Colonic mucosa (tissue), 4 donors: Measurements from ENCODE around the gene SLC22A16. TPM values are rescaled to one million over a fixed set of nuclear protein-coding genes. Genes with fewer than 3 reads are reported as not detected.
A peak's percentile ranks its signal among the peaks of the same experiment; 100 is the strongest.
"Not testable (repeated sequence)": the region's sequence is repeated elsewhere in the genome, so short reads cannot be mapped to it uniquely, and the experiment has no call there.

Experiments used
- DNase-seq: peaks from one replicate; pipeline ENCODE4 v3.0.0-alpha.2; 2020
- H3K27ac ChIP-seq: fragments of 200-600 bp; one replicate; pipeline ENCODE4 v1.8.0; 2021
- H3K27me3 ChIP-seq: fragments of 200-600 bp; one replicate; pipeline ENCODE4 v1.8.0; 2021
- H3K36me3 ChIP-seq: fragments of 200-600 bp; one replicate; pipeline ENCODE4 v1.8.0; 2021
- H3K4me1 ChIP-seq: fragments of 200-600 bp; one replicate; pipeline ENCODE4 v1.8.0; 2021; ENCODE audit warnings: mild to moderate bottlenecking
- H3K4me3 ChIP-seq: fragments of 200-600 bp; one replicate; pipeline ENCODE4 v1.8.0; 2021
- H3K9ac ChIP-seq, 2 donors: one replicate each; pipeline ENCODE4 v1.7.0; 2013; ENCODE audit warnings: control low read depth in 2 of 2, low read depth in 2 of 2, low read length in 2 of 2
- H3K9me3 ChIP-seq: fragments of 200-600 bp; one replicate; pipeline ENCODE4 v1.8.0; 2021
- CTCF ChIP-seq: fragments of 200-600 bp; IDR thresholded peaks from one replicate; pipeline ENCODE4 v1.8.0; 2022; ENCODE audit warnings: antibody characterized with exemption, mild to moderate bottlenecking
- intact Hi-C: fragments of 100-400 bp; cut with DNase I; formaldehyde crosslinking; loops from one replicate; pipeline ENCODE4 v1.14.1; 2022
- total RNA-seq, 2 donors: library from RNA; stranded (reverse); fragmentation: NEBNext Ultra II Directional in 1 of 2; extraction: Animal tissue kit (Norgen Biotek cat#: 25700) in 1 of 2; gene quantifications; one replicate each; pipeline ENCODE4 v1.2.1, GENCODE V29; 2021
- donor health status: healthy.
- donor health status: DM: no; HTN: no; CAD: no.
- donor health status: DM: no; HTN: no; CAD: no.

Gene SLC22A16
- total RNA-seq, 2 donors from 2014 or later, result 1.1 TPM; not detected in 1

- intact Hi-C loops, result no loop called here
- Histone ChIP-seq H3K27me3 (no peaks in the 10 kb centered on the region), H3K36me3 (no peaks in the 10 kb centered on the region), H3K4me1 (no peaks in the 10 kb centered on the region), H3K4me3 (no peak overlapping the region), H3K9me3 (no peaks in the 10 kb centered on the region), H3K9ac (no peak overlapping the region), H3K27ac (no peak overlapping the region)
- DNase-seq, result no peak
- no peak for TF ChIP-seq CTCF
These were observed 36.6 kb upstream of the SLC22A16 start for GRCh38 chr6:110512991-110513390.

- intact Hi-C loops, DNase-seq, H3K9me3 ChIP-seq, H3K4me1 ChIP-seq, H3K4me3 ChIP-seq, H3K9ac ChIP-seq, H3K36me3 ChIP-seq, H3K27me3 ChIP-seq, H3K27ac ChIP-seq: not testable (repeated sequence)
These were observed 36.1 kb upstream of the SLC22A16 start for GRCh38 chr6:110512549-110512948.

- no peaks in the 10 kb centered on the region for H3K4me1 ChIP-seq
- DNase-seq, result no peak
- no peaks in the 10 kb centered on the region for H3K9me3 ChIP-seq
- TF ChIP-seq CTCF, result no peak
- no peak overlapping the region for H3K27ac ChIP-seq
- H3K27me3 ChIP-seq, result no peaks in the 10 kb centered on the region
- H3K36me3 ChIP-seq, result no peaks in the 10 kb centered on the region
- intact Hi-C loops, result no loop called here
- no peak overlapping the region for H3K4me3 ChIP-seq
- H3K9ac ChIP-seq, result no peak overlapping the region
These were observed 35.0 kb upstream of the SLC22A16 start for GRCh38 chr6:110511401-110511800.

GRCh38 chr6:110509617-110510241 is 33.3 kb upstream of the SLC22A16 start:
- no peak overlapping the region for H3K9ac ChIP-seq
- intact Hi-C loops, result no loop called here
- no peaks in the 10 kb centered on the region for H3K27me3 ChIP-seq
- H3K36me3 ChIP-seq, result no peaks in the 10 kb centered on the region
- no peaks in the 10 kb centered on the region for H3K9me3 ChIP-seq
- H3K27ac ChIP-seq, result no peak overlapping the region
- TF ChIP-seq CTCF, result no peak
- DNase-seq, result peak; percentile 28
- no peaks in the 10 kb centered on the region for H3K4me1 ChIP-seq
- no peak overlapping the region for H3K4me3 ChIP-seq

- H3K9ac ChIP-seq, H3K36me3 ChIP-seq, intact Hi-C loops, H3K9me3 ChIP-seq, H3K4me1 ChIP-seq, DNase-seq, H3K27ac ChIP-seq, H3K4me3 ChIP-seq, H3K27me3 ChIP-seq: not testable (repeated sequence)
These were observed 28.5 kb upstream of the SLC22A16 start for GRCh38 chr6:110504891-110505290.

GRCh38 chr6:110495949-110496348 is 19.5 kb upstream of the SLC22A16 start:
- intact Hi-C loops, result no loop called here
- Histone ChIP-seq H3K27ac (no peak overlapping the region), H3K9me3 (no peaks in the 10 kb centered on the region), H3K9ac (no peak overlapping the region), H3K4me3 (no peak overlapping the region), H3K4me1 (no peaks in the 10 kb centered on the region), H3K36me3 (no peaks in the 10 kb centered on the region), H3K27me3 (no peaks in the 10 kb centered on the region)
- no peak for TF ChIP-seq CTCF
- DNase-seq, result no peak
